GM13976 (cell line): ENCODE data around the gene F8A1.
"Not testable (repeated sequence)": the region's sequence is repeated elsewhere in the genome, so short reads cannot be mapped to it uniquely, and the experiment has no call there.

Source experiments
- DNase-seq: peaks from one replicate; pipeline ENCODE4 v3.0.0; 2012; ENCODE audit warnings: low spot score
- in situ Hi-C: fragments of 300-500 bp; cut with MboI; formaldehyde crosslinking; loops from one replicate; pipeline ENCODE4 v1.12.0; 2022; ENCODE audit warnings: low sequenced_read_pairs, mixed read lengths, inconsistent platforms; ENCODE audit not compliant: unreplicated experiment
- TF ChIP-seq, protein P1 (sequence below): IDR thresholded peaks from 2 replicates; pipeline ENCODE4 v1.5.1; 2012; ENCODE audit warnings: borderline replicate concordance, mild to moderate bottlenecking; ENCODE audit not compliant: insufficient read depth; ENCODE audit errors: extremely low read depth, missing control alignments, control extremely low read depth

Gene F8A1

DNA sequence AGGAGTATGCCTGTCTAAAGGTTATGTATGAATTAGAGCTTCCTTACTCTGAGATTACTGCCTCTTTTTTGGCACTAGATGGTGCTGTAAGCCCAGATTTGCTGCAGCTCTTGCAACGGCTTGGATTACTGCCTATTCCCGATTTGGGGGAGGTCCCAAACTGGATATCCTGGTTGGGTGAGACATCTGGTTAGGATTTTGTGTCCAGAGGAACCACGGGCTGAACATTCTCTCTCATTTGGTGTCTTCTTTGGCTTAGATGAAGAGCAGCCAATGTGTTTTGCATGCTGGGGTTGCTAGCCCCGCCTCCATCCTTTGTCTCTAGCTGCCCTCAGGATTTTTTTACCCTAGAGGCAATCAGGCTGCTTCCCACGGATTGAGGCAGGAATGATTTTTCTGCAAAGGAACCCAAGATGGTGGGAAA is 31.9 kb downstream of the F8A1 start:
- TF ChIP-seq, protein P1, sequence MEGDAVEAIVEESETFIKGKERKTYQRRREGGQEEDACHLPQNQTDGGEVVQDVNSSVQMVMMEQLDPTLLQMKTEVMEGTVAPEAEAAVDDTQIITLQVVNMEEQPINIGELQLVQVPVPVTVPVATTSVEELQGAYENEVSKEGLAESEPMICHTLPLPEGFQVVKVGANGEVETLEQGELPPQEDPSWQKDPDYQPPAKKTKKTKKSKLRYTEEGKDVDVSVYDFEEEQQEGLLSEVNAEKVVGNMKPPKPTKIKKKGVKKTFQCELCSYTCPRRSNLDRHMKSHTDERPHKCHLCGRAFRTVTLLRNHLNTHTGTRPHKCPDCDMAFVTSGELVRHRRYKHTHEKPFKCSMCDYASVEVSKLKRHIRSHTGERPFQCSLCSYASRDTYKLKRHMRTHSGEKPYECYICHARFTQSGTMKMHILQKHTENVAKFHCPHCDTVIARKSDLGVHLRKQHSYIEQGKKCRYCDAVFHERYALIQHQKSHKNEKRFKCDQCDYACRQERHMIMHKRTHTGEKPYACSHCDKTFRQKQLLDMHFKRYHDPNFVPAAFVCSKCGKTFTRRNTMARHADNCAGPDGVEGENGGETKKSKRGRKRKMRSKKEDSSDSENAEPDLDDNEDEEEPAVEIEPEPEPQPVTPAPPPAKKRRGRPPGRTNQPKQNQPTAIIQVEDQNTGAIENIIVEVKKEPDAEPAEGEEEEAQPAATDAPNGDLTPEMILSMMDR = peak; percentile 44
- peak; percentile 36 for DNase-seq
- in situ Hi-C loops = loop anchor here (25.0 kb wide), 1 partner anchor 106 kb away; the partner anchor contains the start of gene MPP1

DNA sequence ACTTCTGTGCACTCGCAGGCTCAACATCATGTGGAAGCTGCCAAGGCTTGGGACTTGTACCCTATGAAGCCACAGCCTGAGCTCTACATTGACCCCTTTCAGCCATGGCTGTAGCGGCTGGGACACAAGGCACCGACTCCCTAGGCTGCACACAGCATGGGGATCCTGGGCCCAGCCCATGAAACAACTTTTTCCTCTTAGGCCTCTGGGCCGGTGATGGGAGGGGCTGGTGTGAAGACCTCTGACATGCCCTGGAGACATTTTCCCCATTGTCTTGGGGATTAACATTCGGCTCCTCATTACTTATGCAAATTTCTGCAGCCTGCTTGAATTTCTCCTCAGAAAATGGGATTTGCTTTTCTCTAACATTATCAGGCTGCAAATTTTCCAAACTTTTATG is 38.6 kb downstream of the F8A1 start:
- in situ Hi-C loops = loop anchor here (25.0 kb wide), 1 partner anchor 112 kb away; the partner anchor contains the start of gene MPP1
- DNase-seq = not testable (repeated sequence)
